Measurements from ENCODE around the gene STN1.

Gene STN1

DNA sequence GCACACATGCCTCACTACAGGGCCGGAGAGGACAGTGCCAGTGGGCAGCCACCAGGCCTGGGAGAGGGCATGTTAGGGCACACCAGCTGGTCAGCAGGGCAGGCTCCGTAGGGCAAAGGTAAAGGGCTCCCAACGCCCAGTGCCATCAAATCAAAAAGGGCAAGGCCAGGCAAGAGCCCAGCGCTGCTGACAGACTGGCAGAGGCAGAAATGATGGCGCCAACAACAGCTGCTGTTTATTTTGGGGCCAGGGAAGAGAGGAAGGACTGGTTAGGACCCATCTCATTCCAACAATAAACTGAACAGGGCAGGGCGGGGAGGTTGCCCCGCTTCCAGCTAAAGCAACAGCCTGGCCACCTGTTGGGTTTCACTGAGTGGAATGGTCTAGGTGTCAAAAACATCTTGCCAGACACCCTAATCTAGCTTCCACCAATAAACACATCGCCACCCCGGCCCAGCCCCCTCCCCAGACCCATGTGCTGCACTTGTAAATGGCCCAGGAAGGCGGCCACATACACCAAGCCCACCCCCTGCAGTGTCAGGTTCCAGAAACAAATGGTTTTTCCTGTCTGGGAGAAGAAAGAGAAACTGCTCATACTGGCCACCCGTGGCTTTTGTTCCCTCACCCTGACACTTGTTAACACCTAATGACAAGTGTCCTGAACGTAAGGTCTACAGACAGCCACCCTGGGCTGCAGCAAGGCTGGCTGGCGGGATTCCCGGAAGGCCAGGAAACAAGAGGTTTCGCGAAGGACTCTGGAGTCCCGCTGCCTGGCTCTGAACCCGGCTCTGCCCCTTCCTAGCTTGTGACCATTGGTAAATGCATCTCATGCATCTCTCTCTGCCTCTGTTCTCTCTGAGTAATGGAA is 77.9 kb downstream of the STN1 start:
- DNase-seq, result no peak

DNA sequence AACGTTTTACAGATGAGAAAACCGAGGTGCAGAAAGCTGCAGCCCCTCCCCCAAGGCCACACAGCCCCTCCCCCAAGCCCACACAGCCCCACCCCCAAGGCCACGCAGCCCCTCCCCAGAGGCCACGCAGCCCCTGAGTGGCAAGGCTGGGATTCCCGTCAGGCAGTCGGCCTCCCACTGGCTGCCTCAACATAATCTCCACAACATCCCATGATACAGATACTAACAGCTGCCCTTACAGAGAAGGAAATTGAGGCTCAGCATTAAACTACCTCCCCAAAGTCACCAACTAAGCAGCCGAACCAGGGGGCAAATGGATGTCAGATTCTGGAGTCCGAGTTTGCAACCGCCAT is 78.5 kb downstream of the STN1 start:
- no peak for DNase-seq

DNA sequence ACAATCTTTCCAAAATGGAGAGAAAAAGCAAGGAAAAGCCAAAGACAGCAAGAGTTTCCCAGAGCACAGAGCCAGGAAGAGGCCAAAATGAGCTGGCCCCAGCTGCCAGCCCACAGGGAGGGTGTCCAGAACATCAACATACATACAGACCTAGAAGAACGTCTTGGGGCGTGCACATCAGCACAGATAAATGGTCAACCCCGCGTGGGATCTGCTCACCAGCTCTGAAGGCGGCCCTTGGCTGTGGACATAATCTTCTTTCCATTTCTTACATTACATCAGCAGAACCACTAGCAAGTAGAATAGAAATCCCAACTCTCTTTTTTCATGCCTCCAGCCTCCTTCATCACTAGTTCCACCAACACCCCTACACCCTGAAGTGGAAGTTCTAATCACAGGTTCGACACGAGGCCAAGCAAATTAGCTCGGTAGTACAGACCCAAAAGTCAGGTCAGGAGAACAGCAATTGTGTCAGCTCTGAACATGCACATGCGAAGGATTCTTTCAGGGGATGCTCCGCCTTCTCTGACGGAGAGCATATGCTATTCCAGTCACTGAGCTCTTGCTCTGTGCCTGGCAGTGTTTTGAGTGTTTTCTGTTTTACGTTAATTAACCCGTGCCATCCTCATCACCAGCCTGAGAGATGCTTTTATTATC is 79.0 kb downstream of the STN1 start:
- no peak for DNase-seq

DNA sequence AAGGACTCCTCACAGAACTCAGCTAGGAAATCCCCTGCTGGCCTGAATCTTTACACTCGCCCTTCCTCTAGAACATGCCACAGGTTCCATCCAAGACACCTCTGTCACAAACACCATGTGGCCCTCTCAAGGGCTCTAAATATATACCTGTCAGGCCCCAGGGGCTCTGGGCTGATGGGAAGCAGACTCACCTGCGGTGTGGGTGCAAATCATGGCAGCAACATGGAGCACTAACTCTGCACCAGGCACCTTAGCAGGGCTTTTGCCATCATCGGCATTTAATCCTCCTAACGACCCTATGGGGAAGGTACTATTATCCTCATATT is 80.0 kb downstream of the STN1 start:
- no peak for DNase-seq

DNA sequence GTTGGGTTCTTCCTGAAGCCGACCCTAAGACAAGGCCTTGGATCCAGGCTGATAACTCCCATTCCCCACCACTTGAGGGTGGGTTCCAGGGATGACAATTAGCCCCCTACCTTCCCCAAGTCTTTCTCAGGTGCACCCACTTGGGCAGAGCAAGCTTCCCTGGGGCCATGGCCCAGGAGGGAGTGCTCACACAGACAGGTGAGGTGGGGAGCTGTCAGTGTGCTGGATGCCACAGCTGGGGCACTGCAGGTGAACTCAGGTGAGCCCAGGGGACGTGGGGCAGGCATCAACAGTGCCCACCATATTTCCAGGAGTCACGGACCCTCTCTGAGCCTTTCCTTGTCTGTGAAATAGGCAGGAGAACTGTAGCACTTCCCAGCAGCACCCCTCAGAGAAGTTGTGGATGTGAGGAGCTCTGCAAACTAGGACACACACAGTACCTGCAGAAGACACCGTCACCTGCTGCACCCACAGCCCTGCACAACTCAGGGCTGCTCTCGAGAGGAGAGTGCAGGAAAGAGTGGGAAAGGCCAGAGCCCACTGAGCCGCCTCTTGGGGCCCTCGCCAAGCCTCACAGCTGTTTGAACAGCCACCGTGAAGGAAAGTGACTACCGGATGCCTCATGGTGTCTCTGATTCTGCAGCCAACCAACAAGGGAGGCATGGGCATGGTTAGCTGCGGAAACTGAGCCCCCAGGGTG is 80.5 kb downstream of the STN1 start:
- no peak for DNase-seq

DNA sequence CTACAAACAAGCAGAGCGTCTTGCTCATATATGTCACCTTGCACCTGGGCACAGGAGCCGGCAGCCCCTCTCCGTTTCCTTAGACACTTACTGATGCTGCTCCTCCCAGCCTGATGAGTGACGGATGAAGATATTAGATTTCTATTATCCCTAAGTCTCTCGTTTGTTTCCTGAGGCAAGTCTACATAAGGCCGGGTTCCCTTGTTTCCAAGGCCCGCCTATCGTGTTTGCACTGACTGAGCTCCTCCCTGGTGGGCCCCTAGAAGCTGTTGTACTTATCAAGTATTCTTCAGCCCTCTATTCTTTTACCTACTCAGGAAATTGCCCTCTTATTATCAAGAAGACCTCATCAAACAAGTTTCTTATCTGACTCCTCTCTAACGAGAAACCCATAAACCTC is 81.1 kb downstream of the STN1 start:
- DNase-seq, result no peak

DNA sequence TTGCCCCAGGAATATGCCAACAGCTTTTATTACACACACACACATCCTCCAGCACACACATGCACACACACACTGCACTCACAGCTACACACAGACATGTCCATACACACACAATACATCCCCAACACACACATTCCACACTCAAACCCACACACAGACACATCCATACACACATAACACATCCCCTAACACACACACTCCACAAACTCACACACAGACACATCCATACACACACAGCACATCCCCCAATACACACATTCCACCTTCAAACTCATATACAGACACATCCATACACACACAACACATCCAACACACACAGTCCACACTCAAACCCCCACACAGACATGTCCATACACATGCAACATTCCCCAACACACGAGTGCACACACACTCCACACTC is 81.7 kb downstream of the STN1 start:
- DNase-seq, result no peak

DNA sequence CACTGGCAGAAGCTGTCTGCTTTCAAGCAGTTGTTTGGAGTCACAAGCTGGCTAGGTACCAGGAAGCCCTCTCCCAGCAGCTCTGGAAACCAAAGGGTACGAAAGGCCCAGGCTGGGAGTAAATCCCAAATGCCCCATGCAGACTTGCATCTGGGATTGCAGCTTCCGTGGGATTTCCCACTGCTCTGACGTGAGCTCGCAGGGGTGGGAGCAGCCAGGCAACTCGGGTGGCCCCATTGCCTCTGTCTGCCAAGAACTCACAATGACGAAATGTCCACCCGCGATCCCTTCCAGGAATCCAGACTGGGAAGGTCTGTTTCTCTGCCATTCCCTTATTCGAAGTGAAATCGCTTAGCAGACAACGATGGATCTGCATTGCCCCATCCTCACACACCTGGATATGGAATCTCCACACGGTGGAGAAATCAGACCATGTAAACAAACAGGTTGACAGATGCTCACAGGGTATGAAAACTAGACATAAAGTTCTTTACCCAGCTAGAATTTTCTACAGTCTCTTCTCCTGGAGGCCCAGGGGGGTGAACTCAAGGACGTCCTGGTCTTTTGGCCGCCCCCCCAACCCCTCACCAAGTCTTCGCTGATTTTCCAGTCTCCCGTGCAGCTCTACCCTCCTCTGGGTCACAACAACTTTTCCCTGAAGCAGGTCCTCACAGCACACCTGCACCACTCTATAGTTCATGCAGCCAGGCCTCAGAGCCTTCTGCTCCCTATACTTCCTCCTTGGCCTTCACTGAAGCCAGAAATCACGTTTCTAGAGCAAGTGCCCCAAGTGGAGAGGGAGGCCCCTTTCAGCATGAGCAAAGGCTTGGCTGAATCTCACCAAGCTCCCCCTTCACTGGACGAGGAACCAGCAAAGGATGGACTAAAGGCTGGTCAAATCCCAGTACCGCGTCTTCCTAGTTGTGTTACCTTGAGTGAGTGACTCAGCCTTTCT is 82.6 kb downstream of the STN1 start:
- no peak for DNase-seq

DNA sequence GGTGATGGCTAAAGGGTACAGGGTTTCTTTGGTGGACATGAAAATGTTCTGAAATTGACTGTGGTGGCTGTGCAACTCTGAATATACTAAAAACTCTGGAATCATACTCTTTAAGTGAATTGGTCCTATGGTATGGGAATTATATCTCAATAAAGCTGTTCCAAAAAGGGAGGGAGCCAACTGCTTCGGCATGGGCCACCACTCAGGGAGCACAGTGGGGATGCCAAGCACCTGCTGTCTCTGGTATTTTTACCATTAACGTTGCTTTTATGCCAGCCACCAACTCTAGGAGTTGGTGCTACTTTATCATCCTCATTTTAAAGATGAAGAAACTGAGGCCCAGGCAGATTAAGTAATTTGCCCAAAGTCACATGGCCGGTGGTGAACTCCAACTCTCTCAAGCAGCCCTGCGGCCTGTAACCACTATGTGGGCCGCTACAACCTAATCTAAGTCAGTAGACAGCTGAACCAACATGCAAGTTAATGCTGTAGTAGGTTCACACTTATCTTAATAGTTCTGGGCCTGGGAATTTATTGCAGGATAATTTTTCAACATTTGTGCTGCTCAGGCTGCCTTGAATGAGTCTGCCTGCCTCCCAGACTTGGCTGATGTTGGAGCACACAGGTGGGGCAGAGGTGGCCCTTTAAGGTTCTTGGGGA is 83.4 kb downstream of the STN1 start:
- DNase-seq, result no peak

DNA sequence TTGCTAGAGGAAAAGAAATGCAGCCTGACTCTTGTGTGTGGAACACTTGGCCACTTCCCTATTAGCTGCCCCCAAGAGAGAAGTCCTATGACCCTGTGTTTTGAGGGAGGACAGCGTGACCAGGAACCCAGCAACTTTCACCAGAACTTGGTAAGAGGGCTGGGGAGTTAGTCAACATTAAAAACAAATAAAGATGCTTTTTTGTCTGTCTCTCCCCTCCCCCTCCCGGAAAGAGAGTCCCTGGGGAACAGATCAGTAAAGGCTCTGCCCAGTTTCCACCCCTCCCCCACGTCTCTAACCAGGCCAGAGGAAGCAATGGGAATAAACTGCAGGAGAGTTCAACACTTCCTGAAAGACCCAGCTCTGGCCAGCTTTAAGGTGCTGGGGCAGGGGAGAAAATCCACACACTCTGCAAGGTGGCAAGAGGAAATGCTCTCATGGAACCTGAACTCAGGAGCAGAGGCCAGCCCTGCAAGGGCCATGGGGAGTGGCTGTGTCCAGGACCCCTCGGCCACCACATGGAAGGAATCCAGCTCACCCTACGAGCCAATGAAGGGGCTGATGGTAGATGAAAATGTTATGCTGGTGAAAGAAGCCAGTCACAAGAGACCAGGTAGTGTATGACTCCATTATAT is 84.1 kb downstream of the STN1 start:
- no peak for DNase-seq

DNA sequence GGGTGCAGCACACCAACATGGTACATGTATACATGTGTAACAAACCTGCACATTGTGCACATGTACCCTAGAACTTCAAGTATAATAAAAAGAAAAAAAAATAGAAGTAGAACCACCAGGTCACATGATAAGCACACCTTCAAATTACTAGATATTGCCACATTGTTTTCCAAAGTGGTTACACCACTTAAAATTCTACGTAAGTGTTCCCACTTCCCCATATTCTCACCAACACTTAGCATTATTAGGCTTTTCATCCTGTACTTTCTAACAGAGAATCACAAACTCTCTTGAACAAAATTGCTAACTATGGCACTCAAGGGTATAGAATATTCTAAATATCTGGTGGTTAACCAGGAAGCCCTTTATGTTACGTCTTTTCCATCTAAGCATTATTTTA is 85.2 kb downstream of the STN1 start:
- DNase-seq, result no peak
